SIG-M5 treated with dmso at 0.1 percent for 504 hours (cell line): ENCODE data around the gene NDUFB1.

Source experiments
- DNase-seq: peaks from one replicate; lab custom pipeline; 2025; ENCODE audit not compliant: unreplicated experiment; lab: John Stamatoyannopoulos, UW

NDUFB1 gene

GRCh38 chr14:92099802-92100201, 21.7 kb downstream of the NDUFB1 start:
- DNase-seq: no peak

GRCh38 chr14:92093320-92093719, 28.2 kb downstream of the NDUFB1 start:
- no peak for DNase-seq

GRCh38 chr14:92088494-92088893, 33.0 kb downstream of the NDUFB1 start:
- DNase-seq: no peak

- peak; percentile 85 for DNase-seq
Measured at GRCh38 chr14:92074555-92074954, 47.0 kb downstream of the NDUFB1 start.
